K562 (cell line): ENCODE measurements around the gene MADD.

ENCODE experiments used
- EP300 ChIP-seq: IDR thresholded peaks from 2 replicates; pipeline ENCODE4 v1.6.1; 2012; ENCODE audit warnings: low read length, improper control_type of control experiment
- GMEB1 ChIP-seq: fragments of 250-450 bp; sonication (Bioruptor Pico); IDR thresholded peaks from 2 replicates; pipeline ENCODE4 v1.4.0; 2020; ENCODE audit warnings: mild to moderate bottlenecking
- L3MBTL2 ChIP-seq: fragments of 450-650 bp; IDR thresholded peaks from 2 replicates; pipeline ENCODE4 v1.6.1; 2016; ENCODE audit warnings: mild to moderate bottlenecking, moderate library complexity
- MAFK ChIP-seq: IDR thresholded peaks from 2 replicates; pipeline ENCODE4 v1.6.1; 2011; ENCODE audit warnings: low read length, improper control_type of control experiment
- POLR2AphosphoS5 ChIP-seq: IDR thresholded peaks from 2 replicates; pipeline ENCODE4 v1.6.1; 2011; ENCODE audit warnings: mild to moderate bottlenecking, low read depth, low read length, moderate library complexity; ENCODE audit not compliant: control insufficient read depth, insufficient read depth
- RBBP5 ChIP-seq: fragments of 200-600 bp; sonication (generic); IDR thresholded peaks from 2 replicates; pipeline ENCODE4 v1.6.1; 2012; ENCODE audit warnings: borderline replicate concordance, mild to moderate bottlenecking, low read length, control low read depth, inconsistent platforms; ENCODE audit not compliant: insufficient read depth, poor library complexity, severe bottlenecking
- SFPQ ChIP-seq: fragments of 200-400 bp; formaldehyde crosslinking; IDR thresholded peaks from 2 replicates; pipeline ENCODE4 v1.6.1; 2017; ENCODE audit warnings: mild to moderate bottlenecking, low read depth, low read length, moderate library complexity
- TBL1XR1 ChIP-seq, 2 experiments: IDR thresholded peaks; 2 replicates each; pipeline ENCODE4 v1.6.1; 2012; ENCODE audit warnings: improper control_type of control experiment in 2 of 2, low read length in 2 of 2, mild to moderate bottlenecking in 1 of 2
- ZNF586 ChIP-seq: fragments of 450-650 bp; formaldehyde crosslinking; conservative IDR thresholded peaks from 2 replicates; pipeline ENCODE4 v1.4.0; 2020; ENCODE audit warnings: mild to moderate bottlenecking, moderate library complexity

- no peak for TF ChIP-seq MAFK
- TF ChIP-seq TBL1XR1 (IDR thresholded peaks at IDR 0.05; ENCODE audit: low read length in 2 of 2), result no peak
- no peak for TF ChIP-seq L3MBTL2
- TF ChIP-seq RBBP5, result no peak
- TF ChIP-seq POLR2AphosphoS5, result no peak
- no peak for TF ChIP-seq ZNF586 (CRISPR knock-in tag)
- no peak for TF ChIP-seq GMEB1 (CRISPR knock-in tag)
- no peak for TF ChIP-seq SFPQ
- no peak for TF ChIP-seq EP300
Measured at GRCh38 chr11:47253660-47254059, 16.3 kb upstream of the MADD start.
